H1 (cell line): Measurements from ENCODE around the gene ARHGEF10L. TPM values are rescaled to one million over a fixed set of nuclear protein-coding genes. Genes with fewer than 3 reads are reported as not detected.

ENCODE experiments used
- RAD21 ChIP-seq, 2 experiments: IDR thresholded peaks in 1 of 2; conservative IDR thresholded peaks in 1 of 2; 2 replicates each; pipeline ENCODE4 v1.6.1; 2011; ENCODE audit warnings: low read depth in 2 of 2, low read length in 2 of 2, improper control_type of control experiment in 1 of 2, inconsistent platforms in 1 of 2, mild to moderate bottlenecking in 1 of 2, moderate library complexity in 1 of 2
- SRF ChIP-seq: IDR thresholded peaks from 2 replicates; pipeline ENCODE4 v1.6.1; 2011; ENCODE audit warnings: mild to moderate bottlenecking, low read depth, low read length, moderate library complexity
- USF2 ChIP-seq: IDR thresholded peaks from 2 replicates; pipeline ENCODE4 v1.6.1; 2011; ENCODE audit warnings: low read length, improper control_type of control experiment
- polyA plus RNA-seq, 7 experiments: library from polyadenylated mRNA; depleted of rRNA in 3 of 7; stranded (reverse) in 5 of 7; unstranded in 2 of 7; fragments of >200 nt in 5 of 7; fragments of 200-250 nt in 2 of 7; gene quantifications; 1 replicate in 5 of 7; 2 replicates in 1 of 7; 4 replicates in 1 of 7; pipeline versions ENCODE4 v1.2.1 to v1.2.3, GENCODE V29; 2011 to 2013; ENCODE audit warnings: missing spikeins in 2 of 7, mixed read lengths in 2 of 7
- total RNA-seq: library from RNA; stranded (reverse); fragmentation: NEBNext Ultra II Directional; extraction: Animal tissue kit (Norgen Biotek cat#: 25700); gene quantifications from 2 replicates; pipeline ENCODE4 v1.2.1, GENCODE V29; 2021

Gene ARHGEF10L
- total and polyA plus RNA-seq, 2 of the 8 experiments (the other 6 are each of a cell fraction or from before 2014, with no cell fraction given), result 33.6 to 39.6 TPM

GRCh38 chr1:17572264-17572985 lies 32.9 kb downstream of the ARHGEF10L start (continued):
- no peak for TF ChIP-seq SRF
- TF ChIP-seq RAD21 (IDR thresholded peaks at IDR 0.05 in 1 of 2, conservative IDR thresholded peaks at IDR 0.05 in 1 of 2; ENCODE audit: low read depth in 2 of 2, low read length in 2 of 2), result peak; percentile 69 to 80
- TF ChIP-seq USF2, result peak; percentile 9; the same call in 1 of the 2 replicates
